ENCODE data around the gene C14orf132.

DNA sequence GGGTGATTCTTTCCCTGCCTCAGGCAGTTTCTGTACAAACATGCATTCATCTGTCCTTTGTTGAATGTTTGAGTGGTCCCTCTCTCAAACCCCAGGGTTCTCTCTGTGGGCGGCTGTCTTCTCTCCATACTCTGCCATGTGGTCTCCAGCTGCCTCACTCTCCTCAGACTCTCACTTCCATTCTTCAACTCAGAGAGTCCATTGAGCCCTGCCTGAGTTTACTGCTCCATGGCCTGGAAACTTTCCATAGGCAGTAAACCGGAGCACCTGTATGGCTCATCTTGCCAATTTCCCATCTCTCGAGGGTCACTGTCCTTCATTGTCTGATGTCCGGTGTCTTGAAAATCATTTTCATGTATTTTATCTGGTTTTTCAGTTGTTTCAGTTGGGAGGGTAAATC is 11.3 kb downstream of the C14orf132 start:
- TF ChIP-seq, protein P1, sequence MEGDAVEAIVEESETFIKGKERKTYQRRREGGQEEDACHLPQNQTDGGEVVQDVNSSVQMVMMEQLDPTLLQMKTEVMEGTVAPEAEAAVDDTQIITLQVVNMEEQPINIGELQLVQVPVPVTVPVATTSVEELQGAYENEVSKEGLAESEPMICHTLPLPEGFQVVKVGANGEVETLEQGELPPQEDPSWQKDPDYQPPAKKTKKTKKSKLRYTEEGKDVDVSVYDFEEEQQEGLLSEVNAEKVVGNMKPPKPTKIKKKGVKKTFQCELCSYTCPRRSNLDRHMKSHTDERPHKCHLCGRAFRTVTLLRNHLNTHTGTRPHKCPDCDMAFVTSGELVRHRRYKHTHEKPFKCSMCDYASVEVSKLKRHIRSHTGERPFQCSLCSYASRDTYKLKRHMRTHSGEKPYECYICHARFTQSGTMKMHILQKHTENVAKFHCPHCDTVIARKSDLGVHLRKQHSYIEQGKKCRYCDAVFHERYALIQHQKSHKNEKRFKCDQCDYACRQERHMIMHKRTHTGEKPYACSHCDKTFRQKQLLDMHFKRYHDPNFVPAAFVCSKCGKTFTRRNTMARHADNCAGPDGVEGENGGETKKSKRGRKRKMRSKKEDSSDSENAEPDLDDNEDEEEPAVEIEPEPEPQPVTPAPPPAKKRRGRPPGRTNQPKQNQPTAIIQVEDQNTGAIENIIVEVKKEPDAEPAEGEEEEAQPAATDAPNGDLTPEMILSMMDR (IDR thresholded peaks at IDR 0.05): no peak
- TF ChIP-seq POLR2A (IDR thresholded peaks at IDR 0.05): no peak

Measured in testis (tissue), 2 donors.